ENCODE data around the gene DNAH11. TPM values are rescaled to one million over a fixed set of nuclear protein-coding genes. Genes with fewer than 3 reads are reported as not detected.

DNAH11 gene
- total RNA-seq, 1 experiment from 2014 or later, result 0.15 TPM

DNA sequence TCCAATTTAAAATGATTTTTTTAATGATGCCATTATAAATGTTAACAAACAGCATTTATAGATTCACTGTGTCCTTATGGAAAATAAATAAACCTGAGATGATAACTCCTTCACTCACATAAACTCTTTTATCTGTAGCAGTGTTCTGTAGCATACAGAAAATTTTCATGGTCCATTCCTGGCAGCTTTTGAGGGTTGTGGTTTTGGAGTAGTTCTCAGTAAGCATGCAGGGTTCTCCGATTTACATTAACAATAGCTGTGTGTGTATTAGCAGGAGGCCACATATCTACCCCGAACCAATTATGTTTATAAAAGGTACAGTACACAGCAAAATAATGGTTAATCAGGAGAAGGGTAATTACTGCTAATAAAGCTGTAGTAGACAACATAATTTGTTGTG, 240.2 kb downstream of the DNAH11 start:
- Histone ChIP-seq H3K9me3 (ENCODE audit: control insufficient read depth, insufficient read depth, low read depth, low read length) (no peaks in the 10 kb centered on the region), H3K27me3 (ENCODE audit: control insufficient read depth, insufficient read depth, low read length) (peaks cover 9% of the 10 kb centered on the region), H3K4me1 (ENCODE audit: control insufficient read depth, insufficient read depth, low read length) (no peaks in the 10 kb centered on the region), H3K4me3 (ENCODE audit: low read depth in 2 of 2, low read length in 2 of 2) (no peak overlapping the region), H3K27ac (ENCODE audit: low read length) (no peak overlapping the region), H3K36me3 (ENCODE audit: control insufficient read depth, insufficient read depth, low read length) (no peaks in the 10 kb centered on the region)
- intact Hi-C loops (cut with micrococcal nuclease; ENCODE audit: unreplicated experiment) (no loop called here), in situ Hi-C loops (cut with HindIII; ENCODE audit: low pct_unique_long_range_greater_than_20kb, low sequenced_read_pairs) (no loop called here)
- no peak for TF ChIP-seq SIN3A (IDR thresholded peaks at IDR 0.05; ENCODE audit: borderline replicate concordance, insufficient read depth, low read depth, low read length)
- TF ChIP-seq, protein P1, sequence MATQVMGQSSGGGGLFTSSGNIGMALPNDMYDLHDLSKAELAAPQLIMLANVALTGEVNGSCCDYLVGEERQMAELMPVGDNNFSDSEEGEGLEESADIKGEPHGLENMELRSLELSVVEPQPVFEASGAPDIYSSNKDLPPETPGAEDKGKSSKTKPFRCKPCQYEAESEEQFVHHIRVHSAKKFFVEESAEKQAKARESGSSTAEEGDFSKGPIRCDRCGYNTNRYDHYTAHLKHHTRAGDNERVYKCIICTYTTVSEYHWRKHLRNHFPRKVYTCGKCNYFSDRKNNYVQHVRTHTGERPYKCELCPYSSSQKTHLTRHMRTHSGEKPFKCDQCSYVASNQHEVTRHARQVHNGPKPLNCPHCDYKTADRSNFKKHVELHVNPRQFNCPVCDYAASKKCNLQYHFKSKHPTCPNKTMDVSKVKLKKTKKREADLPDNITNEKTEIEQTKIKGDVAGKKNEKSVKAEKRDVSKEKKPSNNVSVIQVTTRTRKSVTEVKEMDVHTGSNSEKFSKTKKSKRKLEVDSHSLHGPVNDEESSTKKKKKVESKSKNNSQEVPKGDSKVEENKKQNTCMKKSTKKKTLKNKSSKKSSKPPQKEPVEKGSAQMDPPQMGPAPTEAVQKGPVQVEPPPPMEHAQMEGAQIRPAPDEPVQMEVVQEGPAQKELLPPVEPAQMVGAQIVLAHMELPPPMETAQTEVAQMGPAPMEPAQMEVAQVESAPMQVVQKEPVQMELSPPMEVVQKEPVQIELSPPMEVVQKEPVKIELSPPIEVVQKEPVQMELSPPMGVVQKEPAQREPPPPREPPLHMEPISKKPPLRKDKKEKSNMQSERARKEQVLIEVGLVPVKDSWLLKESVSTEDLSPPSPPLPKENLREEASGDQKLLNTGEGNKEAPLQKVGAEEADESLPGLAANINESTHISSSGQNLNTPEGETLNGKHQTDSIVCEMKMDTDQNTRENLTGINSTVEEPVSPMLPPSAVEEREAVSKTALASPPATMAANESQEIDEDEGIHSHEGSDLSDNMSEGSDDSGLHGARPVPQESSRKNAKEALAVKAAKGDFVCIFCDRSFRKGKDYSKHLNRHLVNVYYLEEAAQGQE (IDR thresholded peaks at IDR 0.05; ENCODE audit: insufficient read depth in 1 of 2, low read depth in 2 of 2, low read length in 1 of 2), result no peak
- TF ChIP-seq CTCF (IDR thresholded peaks at IDR 0.05), result no peak
- POLR2A ChIA-PET, result no interaction called here
- ATAC-seq (no peak), DNase-seq (ENCODE audit: low read depth, low spot score) (no peak)
- CTCF ChIA-PET, result no interaction called here
- no TSS peak for BruUV-seq (replicated peaks)

- no TSS peak for BruUV-seq (replicated peaks)
- no peak for TF ChIP-seq TCF7L2 (IDR thresholded peaks at IDR 0.05; ENCODE audit: low read depth, low read length)
- TF ChIP-seq CTCF (IDR thresholded peaks at IDR 0.05), result no peak
- TF ChIP-seq, protein P1 (IDR thresholded peaks at IDR 0.05; ENCODE audit: insufficient read depth in 1 of 2, low read depth in 2 of 2, low read length in 1 of 2), result no peak
- TF ChIP-seq SIN3A (IDR thresholded peaks at IDR 0.05; ENCODE audit: borderline replicate concordance, insufficient read depth, low read depth, low read length), result no peak
- no peak for TF ChIP-seq POLR2AphosphoS5 (IDR thresholded peaks at IDR 0.05; ENCODE audit: low read depth, low read length)
- ChIA-PET POLR2A (no interaction called here), CTCF (interaction anchor here (0.6 kb wide), 1 partner anchor 1356 kb away, joined by 3 read pairs; no protein-coding TSS in a partner anchor)
- intact Hi-C loops (cut with micrococcal nuclease; ENCODE audit: unreplicated experiment) (no loop called here), in situ Hi-C loops (cut with HindIII; ENCODE audit: low pct_unique_long_range_greater_than_20kb, low sequenced_read_pairs) (no loop called here)
- no peaks in the 10 kb centered on the region for H3K4me1 ChIP-seq (ENCODE audit: control insufficient read depth, insufficient read depth, low read length)
- H3K36me3 ChIP-seq (ENCODE audit: control insufficient read depth, insufficient read depth, low read length), result no peaks in the 10 kb centered on the region
- no peak for DNase-seq (ENCODE audit: low read depth, low spot score)
- ATAC-seq, result no peak
- no peak overlapping the region for H3K27ac ChIP-seq (ENCODE audit: low read length)
- H3K4me3 ChIP-seq (ENCODE audit: low read depth in 2 of 2, low read length in 2 of 2), result no peak overlapping the region
- H3K9me3 ChIP-seq (ENCODE audit: control insufficient read depth, insufficient read depth, low read depth, low read length), result no peaks in the 10 kb centered on the region
- H3K27me3 ChIP-seq (ENCODE audit: control insufficient read depth, insufficient read depth, low read length), result peaks cover 9% of the 10 kb centered on the region
Observed at GRCh38 chr7:21784989-21785388, 242.2 kb downstream of the DNAH11 start.

All from Panc1 (cell line).